Right renal pelvis (tissue), 4 donors: ENCODE results near the gene BCCIP. TPM values are rescaled to one million over a fixed set of nuclear protein-coding genes. Genes with fewer than 3 reads are reported as not detected.

Source experiments
- DNase-seq, 4 donors: peaks; one replicate each; pipeline ENCODE4 v3.0.0-alpha.2; 2013; ENCODE audit warnings: low read depth in 4 of 4, low spot score in 3 of 4, missing footprints in 1 of 4
- polyA plus RNA-seq, 4 donors: library from polyadenylated mRNA; unstranded; fragments of 120-200 nt; gene quantifications; one replicate each; pipeline ENCODE4 v1.2.1, GENCODE V29; 2013; ENCODE audit not compliant: insufficient read length in 4 of 4

Gene BCCIP
- polyA plus RNA-seq, 4 donors = 89.2 to 109 (median 104) TPM

GRCh38 chr10:125840955-125841354 lies 17.6 kb downstream of the BCCIP start:
- DNase-seq = no peak

- DNase-seq = no peak
Observed at GRCh38 chr10:125843603-125844329, 20.4 kb downstream of the BCCIP start.

GRCh38 chr10:125844751-125845221 lies 21.4 kb downstream of the BCCIP start:
- no peak for DNase-seq

GRCh38 chr10:125845617-125846016 lies 22.3 kb downstream of the BCCIP start:
- no peak for DNase-seq

GRCh38 chr10:125846894-125847293 lies 23.5 kb downstream of the BCCIP start:
- DNase-seq = no peak

GRCh38 chr10:125848371-125848770 lies 25.0 kb downstream of the BCCIP start:
- no peak for DNase-seq

- DNase-seq = no peak
Observed at GRCh38 chr10:125848857-125849256, 25.5 kb downstream of the BCCIP start.

GRCh38 chr10:125849448-125849847 lies 26.1 kb downstream of the BCCIP start:
- no peak for DNase-seq

- DNase-seq = no peak
Observed at GRCh38 chr10:125850766-125851731, 27.7 kb downstream of the BCCIP start.

- DNase-seq = no peak
Observed at GRCh38 chr10:125852487-125852886, 29.1 kb downstream of the BCCIP start.

GRCh38 chr10:125857185-125857760 lies 33.9 kb downstream of the BCCIP start:
- DNase-seq = no peak

GRCh38 chr10:125859128-125859817 lies 35.9 kb downstream of the BCCIP start:
- no peak for DNase-seq

- no peak for DNase-seq
Observed at GRCh38 chr10:125865120-125865519, 41.8 kb downstream of the BCCIP start.

GRCh38 chr10:125866421-125867029 lies 43.2 kb downstream of the BCCIP start:
- DNase-seq = no peak

GRCh38 chr10:125868372-125868975 lies 45.1 kb downstream of the BCCIP start:
- no peak for DNase-seq

- no peak for DNase-seq
Observed at GRCh38 chr10:125871338-125871737, 48.0 kb downstream of the BCCIP start.

- no peak for DNase-seq
Observed at GRCh38 chr10:125878957-125879835, 55.9 kb downstream of the BCCIP start.

GRCh38 chr10:125880719-125881118 lies 57.4 kb downstream of the BCCIP start:
- DNase-seq = no peak

- DNase-seq = no peak
Observed at GRCh38 chr10:125881192-125881591, 57.8 kb downstream of the BCCIP start, which contains the start of gene DHX32. TSS of gene DHX32 (minus strand) at chr10:125881292. CDS start at chr10:125880824, 468 bp downstream.
